Measurements from ENCODE around the gene OLIG2. TPM values are rescaled to one million over a fixed set of nuclear protein-coding genes. Genes with fewer than 3 reads are reported as not detected.

OLIG2 gene
- total RNA-seq, 4 donors from 2014 or later = 0.10 TPM; not detected in 3

GRCh38 chr21:33075596-33076195, 50.0 kb downstream of the OLIG2 start:
- Histone ChIP-seq H3K36me3 (no peaks in the 10 kb centered on the region), H3K27me3 (peaks cover 39 to 55% (median 43%) of the 10 kb centered on the region in 3 donors), H3K27ac (no peak overlapping the region), H3K9me3 (no peaks in the 10 kb centered on the region), H3K4me3 (no peak overlapping the region), H3K4me1 (peaks cover 8 to 10% of the 10 kb centered on the region in 2 donors)
- no peak for ATAC-seq
- in situ Hi-C loops (cut with MboI; ENCODE audit: low sequenced_read_pairs in 4 of 4) (no loop called here), intact Hi-C loops (cut with DNase I; ENCODE audit: low total_unique reads) (no loop called here)
- TF ChIP-seq, protein P1, sequence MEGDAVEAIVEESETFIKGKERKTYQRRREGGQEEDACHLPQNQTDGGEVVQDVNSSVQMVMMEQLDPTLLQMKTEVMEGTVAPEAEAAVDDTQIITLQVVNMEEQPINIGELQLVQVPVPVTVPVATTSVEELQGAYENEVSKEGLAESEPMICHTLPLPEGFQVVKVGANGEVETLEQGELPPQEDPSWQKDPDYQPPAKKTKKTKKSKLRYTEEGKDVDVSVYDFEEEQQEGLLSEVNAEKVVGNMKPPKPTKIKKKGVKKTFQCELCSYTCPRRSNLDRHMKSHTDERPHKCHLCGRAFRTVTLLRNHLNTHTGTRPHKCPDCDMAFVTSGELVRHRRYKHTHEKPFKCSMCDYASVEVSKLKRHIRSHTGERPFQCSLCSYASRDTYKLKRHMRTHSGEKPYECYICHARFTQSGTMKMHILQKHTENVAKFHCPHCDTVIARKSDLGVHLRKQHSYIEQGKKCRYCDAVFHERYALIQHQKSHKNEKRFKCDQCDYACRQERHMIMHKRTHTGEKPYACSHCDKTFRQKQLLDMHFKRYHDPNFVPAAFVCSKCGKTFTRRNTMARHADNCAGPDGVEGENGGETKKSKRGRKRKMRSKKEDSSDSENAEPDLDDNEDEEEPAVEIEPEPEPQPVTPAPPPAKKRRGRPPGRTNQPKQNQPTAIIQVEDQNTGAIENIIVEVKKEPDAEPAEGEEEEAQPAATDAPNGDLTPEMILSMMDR (IDR thresholded peaks at IDR 0.05 in 4 of 5, conservative IDR thresholded peaks at IDR 0.05 in 1 of 5) = no peak
- TF ChIP-seq POLR2A (IDR thresholded peaks at IDR 0.05) = no peak
- DNase-seq = no peak

DNA sequence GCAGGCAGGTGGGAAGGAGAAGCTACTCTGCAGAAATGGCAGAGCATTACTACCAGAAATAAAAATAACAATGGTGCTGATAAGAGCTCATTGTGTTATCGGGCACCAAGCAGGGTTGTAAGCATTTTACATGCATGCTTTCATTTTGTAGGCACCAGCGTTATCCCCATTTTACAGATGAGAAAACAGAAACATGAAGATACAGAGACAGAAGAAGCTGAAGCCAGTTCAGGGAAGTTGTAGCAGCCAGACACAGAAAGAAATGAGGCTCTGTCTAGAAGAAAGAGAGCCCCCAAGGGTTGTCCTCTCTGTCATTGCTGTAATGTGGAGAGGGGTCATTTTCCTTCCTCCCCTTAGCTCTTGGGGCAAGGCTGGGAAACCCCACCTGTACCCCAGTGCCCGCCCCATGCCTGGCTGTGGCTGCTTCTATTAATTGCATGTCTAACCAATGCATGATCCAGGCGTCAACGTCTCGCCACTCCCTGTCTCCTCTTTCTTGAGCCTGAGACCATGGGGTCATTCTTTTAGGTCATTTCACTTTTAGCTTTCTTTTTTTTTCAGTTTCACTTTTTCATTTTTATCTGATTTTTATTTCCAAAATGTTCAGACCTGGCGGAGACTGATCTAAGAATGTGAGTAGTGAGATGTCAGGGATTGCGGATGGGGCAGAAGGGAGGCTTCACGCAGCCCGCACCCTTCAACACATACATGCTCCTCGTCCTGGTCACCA, 51.0 kb downstream of the OLIG2 start:
- ATAC-seq (no peak), DNase-seq (no peak)
- H3K27ac ChIP-seq = no peak overlapping the region
- H3K4me3 ChIP-seq = no peak overlapping the region
- H3K4me1 ChIP-seq = peaks cover 0 to under 1% of the 10 kb centered on the region in 2 donors
- no peak for TF ChIP-seq POLR2A (IDR thresholded peaks at IDR 0.05)
- TF ChIP-seq, protein P1 (IDR thresholded peaks at IDR 0.05 in 4 of 5, conservative IDR thresholded peaks at IDR 0.05 in 1 of 5) = no peak
- no peaks in the 10 kb centered on the region for H3K9me3 ChIP-seq
- peaks cover 31 to 46% (median 33%) of the 10 kb centered on the region in 3 donors for H3K27me3 ChIP-seq
- in situ Hi-C loops (cut with MboI; ENCODE audit: low sequenced_read_pairs in 4 of 4) = no loop called here
- no peaks in the 10 kb centered on the region for H3K36me3 ChIP-seq
- intact Hi-C loops (cut with DNase I; ENCODE audit: low total_unique reads) = no loop called here

Other genes starting within 250 kb of the OLIG2 start
- 1 to 10 TPM in 2 of 4 donors, not detected in 2; 1.4 TPM for gene OLIG1, start 44.2 kb downstream of the OLIG2 start, total RNA-seq
- gene IFNAR2, start 204.0 kb downstream of the OLIG2 start, total RNA-seq = 1 to 10 TPM; 3.4 to 8.0 (median 4.7) TPM
- gene IL10RB, start 240.4 kb downstream of the OLIG2 start, total RNA-seq = 10 to 100 TPM; 11.4 to 17.1 (median 14.0) TPM

All from gastrocnemius medialis (tissue), 4 donors.